Activated naive CD4-positive, alpha-beta T cell treated with Interleukin-2 at 50 U/mL for 16 hours (primary cell): Measurements from ENCODE around the gene RSAD2.
"Not testable (repeated sequence)": the region's sequence is repeated elsewhere in the genome, so short reads cannot be mapped to it uniquely, and the experiment has no call there.

ENCODE experiments used
- DNase-seq: peaks from one replicate; pipeline ENCODE4 v3.0.0-alpha.2; 2020

Gene RSAD2, protein sequence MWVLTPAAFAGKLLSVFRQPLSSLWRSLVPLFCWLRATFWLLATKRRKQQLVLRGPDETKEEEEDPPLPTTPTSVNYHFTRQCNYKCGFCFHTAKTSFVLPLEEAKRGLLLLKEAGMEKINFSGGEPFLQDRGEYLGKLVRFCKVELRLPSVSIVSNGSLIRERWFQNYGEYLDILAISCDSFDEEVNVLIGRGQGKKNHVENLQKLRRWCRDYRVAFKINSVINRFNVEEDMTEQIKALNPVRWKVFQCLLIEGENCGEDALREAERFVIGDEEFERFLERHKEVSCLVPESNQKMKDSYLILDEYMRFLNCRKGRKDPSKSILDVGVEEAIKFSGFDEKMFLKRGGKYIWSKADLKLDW

GRCh38 chr2:6877402-6878304 lies at the start of gene RSAD2:
TSS of gene RSAD2 (plus strand) at chr2:6877777. CDS start at chr2:6877801, 24 bp downstream.
- peak; percentile 22 for DNase-seq

- no peak for DNase-seq
These were observed 49.3 kb upstream of the RSAD2 start for GRCh38 chr2:6828299-6828584.

DNA sequence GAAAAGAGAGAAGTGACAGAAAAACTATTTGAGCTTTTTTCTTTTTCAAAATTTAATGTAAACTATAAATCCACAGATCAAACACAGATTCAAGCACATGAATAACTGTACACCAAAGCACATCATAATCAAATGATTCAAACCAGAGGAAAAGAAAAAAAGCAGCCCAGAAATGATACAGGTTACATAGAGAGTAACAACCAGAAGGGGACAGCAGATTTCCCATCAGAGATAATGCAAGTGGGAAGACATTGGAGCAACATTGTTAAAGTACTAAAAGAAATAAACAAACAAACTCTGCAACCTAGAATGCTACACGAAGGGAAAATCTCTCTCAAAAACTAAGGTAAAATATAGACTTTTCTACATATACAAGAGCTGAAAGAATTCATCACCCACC lies 46.3 kb upstream of the RSAD2 start:
- DNase-seq, result no peak

DNA sequence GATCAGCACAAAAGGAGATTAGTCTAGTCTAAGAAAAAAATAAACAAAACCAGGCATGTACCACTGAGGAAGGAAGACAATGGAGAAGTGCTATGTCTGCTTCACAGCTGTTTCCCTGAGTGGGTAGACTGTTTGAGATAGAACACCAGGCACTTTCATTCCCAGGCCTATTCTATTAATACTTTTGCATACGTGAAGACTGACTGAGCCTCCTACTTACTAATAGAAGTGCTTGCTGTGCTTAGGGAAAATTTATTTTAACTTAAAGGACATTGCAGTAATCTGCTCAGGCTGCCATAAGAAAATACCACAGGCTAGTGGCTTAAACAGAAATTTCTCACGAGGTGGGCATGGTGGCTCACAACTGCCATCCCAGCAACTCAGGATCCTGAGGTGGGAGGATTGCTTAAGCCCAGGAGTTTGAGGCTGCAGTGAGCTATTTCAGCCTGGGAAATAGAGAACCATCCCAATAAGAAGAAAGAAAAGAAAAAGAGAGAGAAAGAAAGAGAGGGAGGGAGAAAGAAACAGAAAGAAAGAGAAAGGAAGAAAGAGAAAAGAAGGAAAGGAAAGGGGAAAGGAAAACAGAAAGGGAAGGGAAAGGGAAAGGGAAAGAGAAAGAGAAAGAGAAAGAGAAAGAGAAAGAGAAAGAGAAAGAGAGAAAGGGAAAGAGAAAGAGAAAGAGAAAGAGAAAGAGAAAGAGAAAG lies 44.8 kb upstream of the RSAD2 start:
- no peak for DNase-seq

- DNase-seq, result no peak
These were observed 44.3 kb upstream of the RSAD2 start for GRCh38 chr2:6833300-6833604.

DNA sequence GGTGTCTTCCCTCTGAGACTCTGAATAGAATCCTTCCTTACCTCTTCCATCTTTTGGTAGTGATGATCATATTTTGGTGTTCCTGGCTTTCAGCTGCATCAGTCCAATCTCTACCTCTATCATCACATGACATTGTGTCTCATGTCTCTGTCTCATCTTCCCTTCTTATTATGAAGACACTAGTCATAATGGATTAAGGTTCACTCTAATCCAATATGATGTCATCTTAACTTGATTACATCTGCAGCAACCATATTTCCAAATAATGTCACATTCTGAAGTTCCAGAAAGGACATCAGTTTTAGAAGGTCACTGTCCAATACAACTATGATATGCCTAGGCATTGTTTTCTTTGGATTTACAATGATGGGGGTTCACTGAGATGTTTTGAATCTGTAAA lies 43.4 kb upstream of the RSAD2 start:
- no peak for DNase-seq

- no peak for DNase-seq
These were observed 42.1 kb upstream of the RSAD2 start for GRCh38 chr2:6835467-6835866.

- no peak for DNase-seq
These were observed 38.8 kb upstream of the RSAD2 start for GRCh38 chr2:6838673-6839319.

GRCh38 chr2:6841537-6842287 lies 35.9 kb upstream of the RSAD2 start:
- no peak for DNase-seq

GRCh38 chr2:6845312-6845711 lies 32.3 kb upstream of the RSAD2 start:
- no peak for DNase-seq

DNA sequence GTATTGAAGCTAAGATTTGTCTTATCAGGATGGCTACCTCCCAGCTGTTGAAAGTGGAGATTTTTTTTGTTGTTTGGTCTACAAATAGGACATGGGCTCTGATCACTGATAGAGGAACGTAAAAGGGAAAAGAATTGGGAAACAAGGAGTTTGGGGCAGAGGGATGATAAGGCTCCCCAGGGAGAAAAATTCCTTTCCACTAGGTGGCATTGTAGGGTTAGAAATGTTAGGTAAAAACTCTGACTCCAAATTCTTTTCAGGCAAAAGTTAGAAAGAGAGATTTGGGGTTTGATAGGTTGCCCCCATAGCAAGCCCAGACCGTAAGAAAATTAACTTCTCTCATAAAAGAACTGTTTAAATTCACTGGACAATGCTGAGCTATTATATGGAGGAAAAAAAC lies 31.7 kb upstream of the RSAD2 start:
- no peak for DNase-seq

GRCh38 chr2:6846540-6846939 lies 31.0 kb upstream of the RSAD2 start:
- DNase-seq, result no peak

GRCh38 chr2:6846967-6847681 lies 30.5 kb upstream of the RSAD2 start:
- no peak for DNase-seq

DNA sequence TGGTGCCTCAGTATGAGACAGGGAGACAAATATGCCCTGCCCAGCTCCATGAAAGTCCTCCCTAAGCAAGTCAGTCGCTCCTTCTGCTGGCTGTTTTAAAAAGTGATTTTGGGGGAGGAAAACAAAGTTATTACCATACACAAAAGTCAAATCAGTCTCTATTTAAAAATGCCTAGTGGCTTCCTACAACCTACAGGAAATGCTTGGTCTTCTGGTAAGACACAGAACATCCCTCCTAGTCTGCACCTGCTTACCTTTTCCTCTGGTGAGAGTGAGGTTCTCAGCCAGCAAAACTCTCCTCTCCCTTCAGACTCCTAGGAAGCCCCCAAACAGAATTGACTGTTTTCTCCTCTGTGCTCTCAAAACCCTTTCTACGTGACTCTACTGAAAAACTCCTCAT lies 25.4 kb upstream of the RSAD2 start:
- DNase-seq, result no peak

- no peak for DNase-seq
These were observed 23.2 kb upstream of the RSAD2 start for GRCh38 chr2:6854416-6854815.

DNA sequence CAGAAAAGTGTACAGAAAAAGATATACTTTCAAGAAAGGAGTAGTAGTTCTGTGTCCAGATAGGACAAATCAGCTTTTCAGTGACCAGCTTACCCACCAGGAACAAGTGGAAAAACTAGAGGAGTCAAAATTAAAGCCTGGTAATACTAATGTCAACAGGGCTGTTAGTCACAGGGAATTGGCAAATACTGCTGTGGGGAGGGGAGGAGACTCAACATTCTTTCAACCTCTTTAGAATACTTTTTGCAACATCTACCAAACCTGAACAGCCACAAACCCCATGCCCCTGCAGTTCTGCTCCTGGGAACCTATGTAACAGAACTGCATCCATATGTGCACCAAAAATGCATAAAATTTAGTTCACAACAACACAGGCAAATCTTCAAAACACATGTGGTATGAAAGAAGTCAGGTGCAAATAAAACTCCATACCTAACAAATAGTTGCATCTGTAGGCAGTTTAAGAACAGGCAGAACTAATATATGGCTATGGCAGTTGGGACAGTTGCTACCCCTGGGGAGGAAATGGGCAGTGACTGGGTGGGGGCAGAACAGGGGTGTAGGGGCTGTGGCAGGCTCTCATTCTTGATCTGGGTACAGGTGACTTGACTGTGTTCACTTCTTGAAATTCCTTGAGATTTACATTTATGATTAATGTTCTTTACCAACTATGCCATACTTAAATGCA lies 21.6 kb upstream of the RSAD2 start:
- no peak for DNase-seq

DNA sequence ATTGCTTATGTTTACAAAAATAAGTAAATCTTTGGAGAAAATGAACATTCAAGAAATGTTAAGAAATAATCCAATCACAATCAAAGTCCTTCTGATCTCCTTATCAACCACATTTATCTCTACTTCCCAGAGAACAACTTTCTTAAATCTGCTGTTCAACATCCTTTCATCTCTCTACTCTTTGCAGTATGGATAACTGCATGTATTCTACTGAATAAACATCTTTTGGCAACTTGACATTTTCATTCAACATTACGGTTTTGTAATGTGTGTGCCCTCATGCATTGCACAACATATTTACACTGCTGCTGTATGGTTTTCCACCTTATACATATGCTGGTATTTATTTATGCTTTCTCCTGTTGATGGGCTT lies 21.0 kb upstream of the RSAD2 start:
- no peak for DNase-seq

GRCh38 chr2:6858466-6859027 lies 19.0 kb upstream of the RSAD2 start:
- not testable (repeated sequence) for DNase-seq

DNA sequence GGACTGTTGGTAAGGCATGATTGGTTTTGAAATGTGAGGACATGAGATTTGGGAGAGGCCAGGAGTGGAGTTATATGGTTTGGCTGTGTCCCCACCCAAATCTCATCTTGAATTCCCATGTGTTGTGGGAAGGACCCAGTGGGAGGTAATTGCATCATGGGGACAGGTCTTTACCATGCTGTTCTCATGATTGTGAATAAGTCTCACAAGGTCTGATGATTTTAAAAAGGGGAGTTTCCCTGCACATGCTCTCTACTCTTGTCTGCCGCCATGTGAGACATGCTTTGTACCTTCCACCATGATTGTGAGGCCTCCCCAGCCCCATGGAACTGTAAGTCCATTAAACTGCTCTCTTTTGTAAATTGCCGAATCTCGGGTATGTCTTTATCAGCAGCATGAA lies 17.3 kb upstream of the RSAD2 start:
- DNase-seq, result no peak

- DNase-seq, result no peak
These were observed 13.8 kb upstream of the RSAD2 start for GRCh38 chr2:6863792-6864191.

- no peak for DNase-seq
These were observed 13.3 kb upstream of the RSAD2 start for GRCh38 chr2:6864231-6864754.
